Ovary (tissue), 9 donors: ENCODE measurements around the gene DLG1. TPM values are rescaled to one million over a fixed set of nuclear protein-coding genes. Genes with fewer than 3 reads are reported as not detected.

Source experiments
- DNase-seq, 5 donors: peaks; one replicate each; pipeline ENCODE4 v3.0.0-alpha.2; 2019 to 2020
- H3K27ac ChIP-seq, 2 donors: fragments of 200-600 bp; one replicate each; pipeline versions ENCODE4 v1.5.1 to v1.8.0; 2019 to 2022
- H3K27me3 ChIP-seq: fragments of 200-600 bp; one replicate; pipeline ENCODE4 v1.8.0; 2022
- H3K36me3 ChIP-seq: fragments of 200-600 bp; sonication (generic); one replicate; pipeline ENCODE4 v1.5.1; 2019
- H3K4me1 ChIP-seq: one replicate; pipeline ENCODE4 v1.8.1; 2013; ENCODE audit warnings: mild to moderate bottlenecking, moderate library complexity; ENCODE audit not compliant: insufficient read depth
- H3K4me3 ChIP-seq: fragments of 200-600 bp; sonication (generic); one replicate; pipeline ENCODE4 v1.5.1; 2017
- H3K9me3 ChIP-seq, 2 donors: fragments of 200-600 bp in 1 of 2; sonication (generic) in 1 of 2; one replicate each; pipeline versions ENCODE4 v1.5.1 to v1.8.1; 2013 to 2019; ENCODE audit warnings: mild to moderate bottlenecking in 1 of 2, moderate library complexity in 1 of 2
- EP300 ChIP-seq: sonication (generic); formaldehyde crosslinking; IDR thresholded peaks from one replicate; pipeline ENCODE4 v1.6.1; 2017; ENCODE audit warnings: antibody characterized with exemption
- POLR2A ChIP-seq: fragments of 450-650 bp; IDR thresholded peaks from one replicate; pipeline ENCODE4 v1.6.1; 2017; ENCODE audit warnings: antibody characterized with exemption, mild to moderate bottlenecking, moderate library complexity
- WGBS, 3 donors: extraction: QIAGEN DNeasy Blood & Tissue Kit in 1 of 3; methylation state at CpG; one replicate each; pipeline versions ENCODE4 v1.1.5 to v1.1.7; 2013 to 2017; 5-methylcytosine and 5-hydroxymethylcytosine counted together
- intact Hi-C, 4 donors: fragments of 100-400 bp; cut with DNase I; formaldehyde crosslinking; loops; one replicate each; pipeline versions ENCODE4 v1.11.0 to v1.15.1; 2022 to 2023
- polyA plus RNA-seq, 2 donors: library from polyadenylated mRNA; stranded (reverse); fragments of 200-250 nt in 1 of 2; fragments of 350-450 nt in 1 of 2; fragmentation: Illumina TruSeq in 1 of 2; extraction: RNeasy Lipid Tissue Mini Kit (QIAGEN cat#74804) in 1 of 2; gene quantifications; one replicate each; pipeline ENCODE4 v1.2.3, GENCODE V29; 2013 to 2014
- total RNA-seq, 7 donors: library from RNA; depleted of rRNA in 2 of 7; stranded (reverse); fragments of >200 nt in 2 of 7; fragmentation: NEBNext Ultra II Directional in 3 of 7; extraction: Animal tissue kit (Norgen Biotek cat#: 25700) in 3 of 7; gene quantifications; one replicate each; pipeline versions ENCODE4 v1.1.0 to v1.2.4, GENCODE V29; 2016 to 2023
- TF ChIP-seq, protein P1 (sequence below), 3 donors: fragments of 450-650 bp in 2 of 3; fragments of 200-600 bp in 1 of 3; IDR thresholded peaks; one replicate each; pipeline versions ENCODE4 v1.5.1 to v1.8.0; 2016 to 2022; ENCODE audit warnings: antibody characterized with exemption in 3 of 3, mild to moderate bottlenecking in 1 of 3
- donor health status: DM: no; HTN: no; CAD: no; lungs with moderate emphysema.
- donor health status: DM: no; HTN: no; CAD: no.
- donor health status: Bipolar disorder and iron deficiency.
- donor health status: DM: yes; HTN: yes; CAD: no.
- donor health status: DM: no; HTN: no; CAD: no.
- donor health status: DM: yes; HTN: yes; CAD: no.

The DLG1 gene
- total and polyA plus RNA-seq, 9 donors, result 20.5 to 99.1 (median 62.5) TPM

DNA sequence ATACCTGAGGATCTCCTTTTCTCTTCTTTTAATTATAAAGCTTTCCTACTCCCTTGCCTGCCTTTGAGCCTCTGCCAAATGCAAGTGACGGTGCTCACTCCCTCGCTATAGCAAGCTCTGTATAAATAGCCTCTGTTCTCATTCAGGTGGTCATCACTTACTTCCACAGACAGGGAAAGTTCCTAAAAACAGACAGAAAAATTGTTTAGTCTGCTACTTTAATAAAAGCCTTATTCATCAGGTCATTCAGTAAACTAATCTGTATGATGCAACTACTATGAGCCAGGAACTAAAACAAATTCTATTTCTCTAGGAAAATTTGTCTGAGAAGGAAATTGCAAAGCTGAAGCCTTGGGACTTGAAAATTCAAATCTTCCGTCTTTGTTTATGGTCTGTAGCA, 10.2 kb upstream of the DLG1 start:
- Histone ChIP-seq H3K9me3 (no peaks in the 10 kb centered on the region), H3K27ac (peak overlapping the region in 1 of 2 donors; percentile 31), H3K27me3 (no peaks in the 10 kb centered on the region), H3K4me3 (no peak overlapping the region), H3K4me1 (peaks cover 3% of the 10 kb centered on the region), H3K36me3 (no peaks in the 10 kb centered on the region)
- peak in 2 of 5 donors; percentile 12 to 36 for DNase-seq
- intact Hi-C loops, result no loop called here
- WGBS, 3 donors, result 7 to 19% (median 13%) methylated on average over 3 of the region's 3 CpGs
- TF ChIP-seq EP300 (no peak), POLR2A (no peak)
- TF ChIP-seq, protein P1, sequence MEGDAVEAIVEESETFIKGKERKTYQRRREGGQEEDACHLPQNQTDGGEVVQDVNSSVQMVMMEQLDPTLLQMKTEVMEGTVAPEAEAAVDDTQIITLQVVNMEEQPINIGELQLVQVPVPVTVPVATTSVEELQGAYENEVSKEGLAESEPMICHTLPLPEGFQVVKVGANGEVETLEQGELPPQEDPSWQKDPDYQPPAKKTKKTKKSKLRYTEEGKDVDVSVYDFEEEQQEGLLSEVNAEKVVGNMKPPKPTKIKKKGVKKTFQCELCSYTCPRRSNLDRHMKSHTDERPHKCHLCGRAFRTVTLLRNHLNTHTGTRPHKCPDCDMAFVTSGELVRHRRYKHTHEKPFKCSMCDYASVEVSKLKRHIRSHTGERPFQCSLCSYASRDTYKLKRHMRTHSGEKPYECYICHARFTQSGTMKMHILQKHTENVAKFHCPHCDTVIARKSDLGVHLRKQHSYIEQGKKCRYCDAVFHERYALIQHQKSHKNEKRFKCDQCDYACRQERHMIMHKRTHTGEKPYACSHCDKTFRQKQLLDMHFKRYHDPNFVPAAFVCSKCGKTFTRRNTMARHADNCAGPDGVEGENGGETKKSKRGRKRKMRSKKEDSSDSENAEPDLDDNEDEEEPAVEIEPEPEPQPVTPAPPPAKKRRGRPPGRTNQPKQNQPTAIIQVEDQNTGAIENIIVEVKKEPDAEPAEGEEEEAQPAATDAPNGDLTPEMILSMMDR (IDR thresholded peaks at IDR 0.05), result no peak

- no peak for DNase-seq
- 80 to 86% (median 84%) methylated on average over 7 of the region's 7 CpGs for WGBS, 3 donors
- intact Hi-C loops, result no loop called here
- Histone ChIP-seq H3K27ac (no peak overlapping the region), H3K9me3 (no peaks in the 10 kb centered on the region), H3K27me3 (no peaks in the 10 kb centered on the region), H3K4me1 (peaks cover 3% of the 10 kb centered on the region), H3K36me3 (no peaks in the 10 kb centered on the region), H3K4me3 (no peak overlapping the region)
- no peak for TF ChIP-seq POLR2A
- TF ChIP-seq EP300, result no peak
- TF ChIP-seq, protein P1 (IDR thresholded peaks at IDR 0.05), result no peak
These were observed 8.1 kb upstream of the DLG1 start for GRCh38 chr3:197306374-197307086.

DNA sequence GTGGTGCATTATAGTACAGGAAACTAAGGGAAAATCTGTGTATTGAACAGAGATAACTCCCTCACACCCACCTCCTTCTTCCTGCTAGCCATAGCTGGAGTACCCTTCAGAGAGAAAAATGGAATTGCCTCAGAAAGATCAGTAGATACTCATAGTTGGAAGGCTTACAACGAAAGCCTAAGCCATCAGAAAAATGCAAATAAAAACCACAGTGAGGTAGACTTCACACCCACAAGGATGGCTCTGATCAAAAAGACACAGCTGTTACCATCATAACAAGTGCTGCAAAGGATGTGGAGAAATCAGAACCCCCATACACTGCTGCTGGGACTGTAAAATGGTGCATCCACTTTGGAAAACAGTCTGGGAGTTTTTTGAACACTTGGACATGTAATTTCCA, 7.4 kb upstream of the DLG1 start:
- H3K4me1 ChIP-seq, result peaks cover 3% of the 10 kb centered on the region
- WGBS, 3 donors, result 4 to 19% (median 7%) methylated on average over 1 of the region's 1 CpG
- no peak overlapping the region for H3K4me3 ChIP-seq
- no peak for DNase-seq
- no peaks in the 10 kb centered on the region for H3K27me3 ChIP-seq
- TF ChIP-seq, protein P1 (IDR thresholded peaks at IDR 0.05), result no peak
- no peak for TF ChIP-seq EP300
- TF ChIP-seq POLR2A, result no peak
- no peaks in the 10 kb centered on the region for H3K9me3 ChIP-seq
- H3K36me3 ChIP-seq, result no peaks in the 10 kb centered on the region
- intact Hi-C loops, result no loop called here
- H3K27ac ChIP-seq, result no peak overlapping the region

- no peak for DNase-seq
- Histone ChIP-seq H3K27me3 (no peaks in the 10 kb centered on the region), H3K27ac (no peak overlapping the region), H3K9me3 (no peaks in the 10 kb centered on the region), H3K4me3 (no peak overlapping the region), H3K4me1 (peaks cover 9% of the 10 kb centered on the region), H3K36me3 (no peaks in the 10 kb centered on the region)
- intact Hi-C loops, result no loop called here
- no peak for TF ChIP-seq POLR2A
- TF ChIP-seq, protein P1 (IDR thresholded peaks at IDR 0.05), result no peak
- TF ChIP-seq EP300, result no peak
- WGBS, 3 donors, result 35 to 60% (median 59%) methylated on average over 6 of the region's 6 CpGs
These were observed 5.0 kb upstream of the DLG1 start for GRCh38 chr3:197303452-197303851.
